OCI-LY1 (cell line): ENCODE data around the gene ADAMTS15.

Source experiments
- H2AFZ ChIP-seq: fragments of 200-600 bp; sonication (generic), shearing (Covaris generic); 2 replicates; pipeline ENCODE4 v1.6.0; 2014; ENCODE audit warnings: antibody characterized with exemption, mild to moderate bottlenecking, low read length
- H3F3A ChIP-seq: fragments of 200-600 bp; sonication (generic), shearing (Covaris generic); 2 replicates; pipeline ENCODE4 v1.6.0; 2014; ENCODE audit warnings: mild to moderate bottlenecking, antibody characterized with exemption, low read length, moderate library complexity; ENCODE audit not compliant: insufficient read depth
- H3K27ac ChIP-seq: fragments of 200-600 bp; sonication (generic); 2 replicates; pipeline ENCODE4 v1.5.1; 2014; ENCODE audit warnings: low read length, mixed run types, mild to moderate bottlenecking, low read depth; ENCODE audit not compliant: poor library complexity, severe bottlenecking
- H3K27me3 ChIP-seq: fragments of 200-600 bp; sonication (generic); 2 replicates; pipeline ENCODE4 v1.6.0; 2014; ENCODE audit warnings: antibody characterized with exemption, mild to moderate bottlenecking, low read length, moderate library complexity; ENCODE audit not compliant: insufficient read depth
- H3K36me3 ChIP-seq: fragments of 200-600 bp; sonication (generic); 2 replicates; pipeline ENCODE4 v1.6.1; 2014; ENCODE audit warnings: mild to moderate bottlenecking, antibody characterized with exemption, low read length, moderate library complexity, mixed read lengths; ENCODE audit not compliant: insufficient read depth
- H3K4me1 ChIP-seq: fragments of 200-600 bp; sonication (generic); 2 replicates; pipeline ENCODE4 v1.5.1; 2014; ENCODE audit warnings: mild to moderate bottlenecking, low read length, moderate library complexity; ENCODE audit not compliant: insufficient read depth, severe bottlenecking
- H3K4me2 ChIP-seq: fragments of 200-600 bp; sonication (generic), shearing (Covaris generic); 2 replicates; pipeline ENCODE4 v1.6.1; 2014; ENCODE audit warnings: low read length
- H3K4me3 ChIP-seq: fragments of 200-600 bp; sonication (generic); 2 replicates; pipeline ENCODE4 v1.5.1; 2014; ENCODE audit warnings: low read length, low read depth, mild to moderate bottlenecking, mixed read lengths; ENCODE audit not compliant: poor library complexity, severe bottlenecking
- H3K79me2 ChIP-seq: fragments of 200-600 bp; shearing (Covaris generic); 2 replicates; pipeline ENCODE4 v1.6.1; 2016; ENCODE audit warnings: mixed run types, low read length, mixed read lengths; ENCODE audit not compliant: insufficient read depth
- H3K9ac ChIP-seq: fragments of 200-600 bp; sonication (generic), shearing (Covaris generic); 2 replicates; pipeline ENCODE4 v1.6.1; 2014; ENCODE audit warnings: mild to moderate bottlenecking, low read length, mixed read lengths
- H3K9me2 ChIP-seq: fragments of 200-600 bp; sonication (generic), shearing (Covaris generic); 2 replicates; pipeline ENCODE4 v1.6.1; 2014; ENCODE audit warnings: low read depth, mild to moderate bottlenecking, low read length, mixed read lengths
- H3K9me3 ChIP-seq: fragments of 200-600 bp; shearing (Covaris generic); 2 replicates; pipeline ENCODE4 v1.6.1; 2014; ENCODE audit warnings: low read length, mixed read lengths
- H4K20me1 ChIP-seq: fragments of 200-600 bp; sonication (generic), shearing (Covaris generic); 2 replicates; pipeline ENCODE4 v1.6.0; 2016; ENCODE audit warnings: mild to moderate bottlenecking, low read length; ENCODE audit not compliant: insufficient read depth
- EZH2 ChIP-seq: fragments of 200-600 bp; sonication (generic), shearing (Covaris generic); IDR thresholded peaks from 2 replicates; pipeline ENCODE4 v1.8.0; 2017; ENCODE audit warnings: borderline replicate concordance, mixed run types, mild to moderate bottlenecking, antibody characterized with exemption, low read length, moderate library complexity, mixed read lengths
- TF ChIP-seq, protein P1 (sequence below): fragments of 200-600 bp; sonication (generic), shearing (Covaris generic); IDR thresholded peaks from 2 replicates; pipeline ENCODE4 v1.5.1; 2017; ENCODE audit warnings: mild to moderate bottlenecking, antibody characterized with exemption, low read length, moderate library complexity, mixed read lengths

ADAMTS15 gene

GRCh38 chr11:130487924-130488815, 39.7 kb downstream of the ADAMTS15 start:
- H4K20me1 ChIP-seq = no peaks in the 10 kb centered on the region
- H3K4me3 ChIP-seq = no peak overlapping the region
- H3K79me2 ChIP-seq = no peaks in the 10 kb centered on the region
- TF ChIP-seq, protein P1, sequence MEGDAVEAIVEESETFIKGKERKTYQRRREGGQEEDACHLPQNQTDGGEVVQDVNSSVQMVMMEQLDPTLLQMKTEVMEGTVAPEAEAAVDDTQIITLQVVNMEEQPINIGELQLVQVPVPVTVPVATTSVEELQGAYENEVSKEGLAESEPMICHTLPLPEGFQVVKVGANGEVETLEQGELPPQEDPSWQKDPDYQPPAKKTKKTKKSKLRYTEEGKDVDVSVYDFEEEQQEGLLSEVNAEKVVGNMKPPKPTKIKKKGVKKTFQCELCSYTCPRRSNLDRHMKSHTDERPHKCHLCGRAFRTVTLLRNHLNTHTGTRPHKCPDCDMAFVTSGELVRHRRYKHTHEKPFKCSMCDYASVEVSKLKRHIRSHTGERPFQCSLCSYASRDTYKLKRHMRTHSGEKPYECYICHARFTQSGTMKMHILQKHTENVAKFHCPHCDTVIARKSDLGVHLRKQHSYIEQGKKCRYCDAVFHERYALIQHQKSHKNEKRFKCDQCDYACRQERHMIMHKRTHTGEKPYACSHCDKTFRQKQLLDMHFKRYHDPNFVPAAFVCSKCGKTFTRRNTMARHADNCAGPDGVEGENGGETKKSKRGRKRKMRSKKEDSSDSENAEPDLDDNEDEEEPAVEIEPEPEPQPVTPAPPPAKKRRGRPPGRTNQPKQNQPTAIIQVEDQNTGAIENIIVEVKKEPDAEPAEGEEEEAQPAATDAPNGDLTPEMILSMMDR = no peak
- no peak for TF ChIP-seq EZH2
- H3K4me1 ChIP-seq = no peaks in the 10 kb centered on the region
- H2AFZ ChIP-seq = no peak overlapping the region
- no peaks in the 10 kb centered on the region for H3F3A ChIP-seq
- no peak overlapping the region for H3K27ac ChIP-seq
- no peaks in the 10 kb centered on the region for H3K36me3 ChIP-seq
- H3K4me2 ChIP-seq = no peak overlapping the region
- no peaks in the 10 kb centered on the region for H3K9me3 ChIP-seq
- no peaks in the 10 kb centered on the region for H3K27me3 ChIP-seq
- no peaks in the 10 kb centered on the region for H3K9me2 ChIP-seq
- no peak overlapping the region for H3K9ac ChIP-seq

DNA sequence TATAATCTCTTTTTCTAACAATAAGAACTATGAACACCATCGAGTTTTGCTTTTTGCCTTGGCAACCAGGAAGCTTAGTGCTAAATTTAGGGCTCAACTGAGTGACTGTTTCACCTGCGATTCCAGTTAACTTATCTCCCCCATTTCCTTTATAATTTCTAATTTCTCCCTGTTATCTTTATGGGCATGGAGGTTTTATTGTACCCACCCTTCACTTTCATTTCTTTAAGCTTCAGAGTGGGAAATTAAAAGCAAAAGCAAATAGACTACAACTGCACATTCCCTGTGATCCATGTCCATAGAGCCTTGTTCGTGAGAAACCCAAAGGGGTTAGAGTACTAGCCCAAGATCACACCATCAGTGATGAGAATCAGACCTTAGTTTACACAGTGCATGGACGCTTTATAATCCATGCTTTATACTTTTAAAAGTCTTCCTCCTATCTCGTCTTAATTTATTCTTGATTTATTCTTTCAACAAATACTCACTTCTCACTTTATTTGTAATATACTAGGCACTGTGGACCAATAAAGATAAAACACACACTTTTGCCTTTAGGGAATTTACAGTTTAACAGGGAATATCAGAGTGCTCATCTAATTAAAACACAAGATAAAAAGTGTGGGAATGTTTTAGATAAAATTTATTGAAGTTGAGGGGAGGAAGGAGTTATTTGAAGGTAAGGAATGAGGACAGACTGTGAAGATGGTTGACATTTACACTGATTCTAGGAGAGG, 40.6 kb downstream of the ADAMTS15 start:
- Histone ChIP-seq H3K4me1 (no peaks in the 10 kb centered on the region), H3F3A (no peaks in the 10 kb centered on the region), H3K4me3 (no peak overlapping the region), H3K9me2 (no peaks in the 10 kb centered on the region), H3K36me3 (no peaks in the 10 kb centered on the region), H3K27me3 (no peaks in the 10 kb centered on the region), H3K9me3 (no peaks in the 10 kb centered on the region), H3K4me2 (no peak overlapping the region), H3K79me2 (no peaks in the 10 kb centered on the region), H2AFZ (no peak overlapping the region), H3K9ac (no peak overlapping the region), H4K20me1 (no peaks in the 10 kb centered on the region), H3K27ac (no peak overlapping the region)
- TF ChIP-seq EZH2 = no peak
- TF ChIP-seq, protein P1 = no peak

GRCh38 chr11:130489716-130490115, 41.3 kb downstream of the ADAMTS15 start:
- no peak overlapping the region for H3K4me2 ChIP-seq
- no peak overlapping the region for H2AFZ ChIP-seq
- H3K9me2 ChIP-seq = no peaks in the 10 kb centered on the region
- H3K27ac ChIP-seq = no peak overlapping the region
- no peak overlapping the region for H3K4me3 ChIP-seq
- no peaks in the 10 kb centered on the region for H4K20me1 ChIP-seq
- H3K9ac ChIP-seq = no peak overlapping the region
- no peaks in the 10 kb centered on the region for H3K79me2 ChIP-seq
- TF ChIP-seq, protein P1 = no peak
- no peak for TF ChIP-seq EZH2
- H3K4me1 ChIP-seq = no peaks in the 10 kb centered on the region
- H3K36me3 ChIP-seq = no peaks in the 10 kb centered on the region
- no peaks in the 10 kb centered on the region for H3K9me3 ChIP-seq
- H3F3A ChIP-seq = no peaks in the 10 kb centered on the region
- H3K27me3 ChIP-seq = no peaks in the 10 kb centered on the region
